Suprapubic skin (tissue), 3 donors: ENCODE data around the gene DHX30.

Experiments used
- CTCF ChIP-seq, 2 donors: fragments of 200-600 bp in 1 of 2; fragments of 450-650 bp in 1 of 2; sonication (generic) in 1 of 2; IDR thresholded peaks; one replicate each; pipeline ENCODE4 v1.5.1; 2016 to 2019; ENCODE audit warnings: antibody characterized with exemption in 2 of 2, mild to moderate bottlenecking in 1 of 2, moderate library complexity in 1 of 2
- POLR2AphosphoS5 ChIP-seq, 3 donors: sonication (generic); formaldehyde crosslinking; IDR thresholded peaks; one replicate each; pipeline ENCODE4 v1.6.1; 2017; ENCODE audit warnings: antibody characterized with exemption in 3 of 3

GRCh38 chr3:47884603-47885002 lies 81.7 kb downstream of the DHX30 start:
- TF ChIP-seq POLR2AphosphoS5 (IDR thresholded peaks at IDR 0.05) (no peak), CTCF (IDR thresholded peaks at IDR 0.05) (no peak)
